DND-41 (cell line): ENCODE measurements around the gene OPCML.

Source experiments
- EZH2 ChIP-seq: IDR thresholded peaks from 3 replicates; pipeline ENCODE4 v1.6.1; 2012; ENCODE audit warnings: borderline replicate concordance, low read depth, mild to moderate bottlenecking, moderate library complexity, low read length, inconsistent platforms; ENCODE audit not compliant: severe bottlenecking
- TF ChIP-seq, protein P1 (sequence below): IDR thresholded peaks from 2 replicates; pipeline ENCODE4 v1.5.1; 2012; ENCODE audit warnings: borderline replicate concordance, low read length, moderate library complexity, mild to moderate bottlenecking; ENCODE audit not compliant: poor library complexity, severe bottlenecking; ENCODE audit errors: extremely low read depth

DNA sequence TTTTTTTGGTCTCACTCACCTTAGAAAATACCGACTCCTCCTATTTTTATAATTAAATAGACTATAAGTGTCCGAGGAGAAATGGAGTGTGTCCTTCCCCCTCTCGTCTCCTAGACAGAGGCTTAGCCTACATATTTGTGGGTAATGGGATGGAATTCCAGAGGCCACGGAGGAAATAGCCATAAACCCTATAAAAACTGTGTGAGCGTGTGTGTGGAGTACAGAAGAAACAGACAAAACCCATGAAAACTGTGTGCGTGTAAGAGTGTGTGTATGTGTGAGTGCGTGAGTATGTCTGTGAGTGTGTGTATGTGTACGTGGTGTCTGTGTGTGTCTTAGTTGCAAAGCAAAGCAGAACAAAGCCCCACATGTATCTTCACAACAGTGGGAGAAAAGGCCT, 883.5 kb downstream of the OPCML start:
- TF ChIP-seq EZH2, result no peak
- TF ChIP-seq, protein P1, sequence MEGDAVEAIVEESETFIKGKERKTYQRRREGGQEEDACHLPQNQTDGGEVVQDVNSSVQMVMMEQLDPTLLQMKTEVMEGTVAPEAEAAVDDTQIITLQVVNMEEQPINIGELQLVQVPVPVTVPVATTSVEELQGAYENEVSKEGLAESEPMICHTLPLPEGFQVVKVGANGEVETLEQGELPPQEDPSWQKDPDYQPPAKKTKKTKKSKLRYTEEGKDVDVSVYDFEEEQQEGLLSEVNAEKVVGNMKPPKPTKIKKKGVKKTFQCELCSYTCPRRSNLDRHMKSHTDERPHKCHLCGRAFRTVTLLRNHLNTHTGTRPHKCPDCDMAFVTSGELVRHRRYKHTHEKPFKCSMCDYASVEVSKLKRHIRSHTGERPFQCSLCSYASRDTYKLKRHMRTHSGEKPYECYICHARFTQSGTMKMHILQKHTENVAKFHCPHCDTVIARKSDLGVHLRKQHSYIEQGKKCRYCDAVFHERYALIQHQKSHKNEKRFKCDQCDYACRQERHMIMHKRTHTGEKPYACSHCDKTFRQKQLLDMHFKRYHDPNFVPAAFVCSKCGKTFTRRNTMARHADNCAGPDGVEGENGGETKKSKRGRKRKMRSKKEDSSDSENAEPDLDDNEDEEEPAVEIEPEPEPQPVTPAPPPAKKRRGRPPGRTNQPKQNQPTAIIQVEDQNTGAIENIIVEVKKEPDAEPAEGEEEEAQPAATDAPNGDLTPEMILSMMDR, result no peak
